GM19372 (cell line): ENCODE data around the gene CTBP2.

Experiments
- ATAC-seq: cut with Tn5 transposase; IDR thresholded peaks from one replicate; pipeline ENCODE4 v1.9.1; 2021; ENCODE audit warnings: mild to moderate bottlenecking, low read depth, moderate library complexity; ENCODE audit not compliant: unreplicated experiment

Gene CTBP2

GRCh38 chr10:125003901-125004467 lies 156.4 kb downstream of the CTBP2 start:
- ATAC-seq, result no peak

- no peak for ATAC-seq
Measured at GRCh38 chr10:125003146-125003900, 157.0 kb downstream of the CTBP2 start.

DNA sequence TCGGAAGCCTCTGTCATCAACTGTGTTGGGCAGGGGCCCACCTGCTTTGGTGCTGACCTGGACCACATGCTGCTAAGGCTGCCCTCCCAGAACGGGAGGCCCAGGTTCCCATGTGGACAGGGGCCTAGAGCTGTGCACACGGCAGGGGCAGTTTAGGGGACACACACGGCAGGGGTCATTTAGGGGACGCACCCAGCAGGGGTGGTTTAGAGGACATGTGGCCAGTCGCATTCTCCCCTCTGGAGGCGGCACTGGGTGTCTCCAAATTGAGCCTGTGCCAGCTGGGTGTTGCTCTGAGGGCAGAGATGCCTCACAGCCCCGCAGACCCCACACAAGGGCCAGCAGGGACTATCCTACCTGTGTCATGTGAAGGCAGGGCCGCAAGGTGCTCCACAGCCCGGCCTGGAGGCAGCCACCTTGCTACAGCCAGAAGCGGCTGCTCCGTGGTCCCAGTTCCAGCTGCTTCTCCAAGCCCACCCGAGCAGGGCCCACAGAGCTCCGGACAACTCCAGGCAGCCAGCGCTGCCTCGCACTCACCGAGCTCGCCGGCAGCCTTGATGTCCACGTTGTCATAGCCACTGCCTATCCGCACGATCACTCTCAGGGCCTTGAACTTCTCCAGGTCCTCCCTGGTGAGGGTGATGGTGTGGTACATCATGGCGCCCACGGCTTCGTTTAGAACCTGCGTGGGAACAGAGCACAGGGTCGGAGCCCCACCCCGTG lies 157.8 kb downstream of the CTBP2 start:
- ATAC-seq, result no peak

GRCh38 chr10:125002047-125002422 lies 158.3 kb downstream of the CTBP2 start:
- ATAC-seq, result no peak

DNA sequence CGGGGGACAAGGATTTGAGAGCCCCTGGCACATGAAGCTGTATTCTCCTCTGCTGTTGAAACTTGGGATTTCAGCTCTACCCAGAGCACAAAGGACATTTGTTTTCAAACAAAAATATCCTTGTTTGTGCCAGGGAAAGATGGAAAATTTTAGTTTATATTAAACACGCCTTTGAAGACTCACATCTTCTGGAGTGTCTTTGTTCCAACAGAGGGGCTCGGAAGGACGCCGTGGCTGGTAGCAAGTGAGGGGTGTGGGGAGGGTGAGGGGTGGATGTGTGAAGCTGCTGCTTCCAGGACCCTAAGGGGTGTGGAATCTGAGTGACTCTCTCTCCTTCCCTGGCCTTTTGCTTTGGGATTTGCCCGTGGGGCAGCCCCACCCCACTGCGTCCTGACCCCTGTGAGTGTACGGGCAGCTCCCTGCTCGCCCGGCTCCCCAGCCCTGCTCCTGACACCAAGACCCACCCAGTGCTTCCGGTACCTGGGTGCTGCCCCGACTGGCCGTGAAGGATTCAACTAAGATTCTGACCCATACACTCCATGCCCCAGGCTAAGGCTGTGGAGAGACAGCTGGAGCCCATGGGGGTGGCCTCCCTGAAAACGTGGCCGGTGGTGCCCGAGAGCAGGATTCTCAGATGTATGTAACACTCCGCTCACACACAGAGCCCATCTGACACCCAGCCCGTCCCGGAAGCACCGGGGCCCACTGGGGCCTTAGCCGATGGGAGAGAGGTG lies 158.9 kb downstream of the CTBP2 start:
- no peak for ATAC-seq

DNA sequence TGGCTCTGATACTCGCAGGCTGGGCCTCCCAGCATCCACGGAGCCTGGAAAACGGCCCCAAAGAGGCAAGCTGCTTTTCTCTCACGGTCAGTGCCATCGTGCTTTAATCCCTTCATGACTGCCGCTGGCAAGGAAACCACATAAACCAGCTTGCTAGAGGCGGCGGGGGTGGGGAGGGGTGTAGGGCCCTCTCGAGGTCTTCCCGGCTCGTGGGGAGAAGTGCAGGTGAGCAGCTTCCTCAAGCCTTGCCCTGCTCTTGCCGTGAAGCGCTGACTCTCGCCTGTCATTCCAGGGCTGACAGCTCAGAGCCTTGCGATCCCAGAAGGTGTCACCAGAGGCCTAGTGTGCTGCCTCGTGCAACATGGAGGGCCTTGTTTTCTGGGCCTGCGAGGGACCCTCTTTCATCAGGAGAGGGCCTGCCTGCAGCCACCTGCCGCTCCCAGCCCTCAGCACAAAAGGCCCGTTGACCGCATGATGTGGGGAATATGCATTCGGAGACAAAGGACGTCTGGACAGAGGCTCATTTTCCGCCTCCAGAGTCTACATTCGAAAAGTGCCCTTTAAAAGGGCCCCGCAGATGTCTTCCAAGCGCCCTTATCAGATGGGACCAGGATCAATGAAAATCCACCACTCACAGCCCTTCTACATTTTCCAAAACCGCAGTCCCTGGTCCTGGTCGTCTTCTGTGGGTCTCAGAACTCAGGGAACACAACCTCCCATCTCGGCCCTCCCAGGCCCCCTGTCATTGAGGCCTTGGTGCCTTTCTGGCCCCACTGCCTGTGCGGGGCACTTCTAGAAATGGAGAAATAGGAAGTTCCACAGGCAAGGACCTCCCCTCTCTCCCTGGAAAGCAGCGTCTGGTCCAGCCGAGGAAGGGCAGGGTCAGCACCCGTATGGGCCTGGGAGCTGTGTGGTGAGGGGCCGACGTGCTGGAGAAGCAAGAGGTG lies 159.7 kb downstream of the CTBP2 start:
- ATAC-seq, result no peak

- ATAC-seq, result no peak
Measured at GRCh38 chr10:124999433-125000365, 160.7 kb downstream of the CTBP2 start.

- ATAC-seq, result no peak
Measured at GRCh38 chr10:124998624-124999291, 161.6 kb downstream of the CTBP2 start.

DNA sequence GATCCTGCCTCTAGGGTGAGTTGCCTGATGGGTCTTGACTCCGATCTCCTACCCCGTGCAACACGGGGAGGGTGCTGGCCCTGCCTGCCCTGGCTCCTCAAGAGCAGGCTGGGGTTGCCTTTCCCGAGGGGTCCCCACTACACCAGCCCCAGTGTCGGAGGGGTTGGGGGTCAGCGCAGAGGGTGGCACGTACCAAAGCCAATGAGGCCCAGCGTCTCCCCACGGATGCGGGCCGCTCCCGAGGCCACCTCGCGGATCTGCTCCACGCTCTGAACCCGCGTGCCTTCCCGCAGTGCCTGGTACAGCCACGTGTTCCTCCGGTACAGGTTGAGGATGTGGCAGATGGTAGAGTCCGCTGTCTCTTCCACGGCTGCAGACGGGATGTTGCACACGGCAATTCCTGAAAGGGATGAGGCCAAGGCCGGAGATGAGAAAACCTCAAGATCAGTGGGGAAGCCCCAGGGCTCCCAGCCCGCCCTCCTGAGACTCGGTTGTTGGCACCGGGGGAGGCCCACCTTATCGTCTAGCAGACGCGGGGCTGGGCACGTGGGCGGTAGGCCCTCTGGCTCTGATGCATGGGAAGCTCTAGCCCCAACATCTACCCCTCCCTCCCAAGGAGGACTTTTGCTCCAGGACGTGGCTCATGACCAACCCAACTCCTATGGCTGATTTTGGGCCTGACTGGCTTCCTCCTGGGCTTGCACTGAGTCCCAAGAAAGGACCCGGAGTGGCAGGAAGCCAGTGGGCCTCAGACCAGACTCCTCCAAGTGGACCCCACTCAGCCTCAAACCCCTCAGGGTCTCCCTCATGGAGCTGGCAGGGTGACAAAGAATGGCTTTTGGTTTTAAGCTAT lies 162.4 kb downstream of the CTBP2 start:
- ATAC-seq, result no peak

DNA sequence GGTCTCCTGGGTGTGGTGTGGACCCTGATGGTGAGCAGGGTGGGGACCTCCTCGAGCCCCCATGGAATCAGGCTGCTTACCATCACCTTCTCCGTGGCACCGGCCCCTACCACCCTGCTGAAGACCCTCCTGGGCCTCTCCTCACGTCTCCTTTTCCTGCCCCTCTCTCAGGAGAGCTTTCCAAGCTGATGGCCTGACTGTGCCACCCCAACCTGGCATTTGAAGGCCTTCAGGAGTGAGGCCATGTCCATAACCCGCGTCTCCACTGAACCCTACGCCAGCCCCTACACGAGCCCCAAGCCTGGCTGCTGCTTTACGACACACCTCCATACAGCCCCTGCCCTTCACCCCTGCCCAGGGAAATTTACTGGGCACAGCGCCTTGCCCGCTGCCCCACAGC lies 163.1 kb downstream of the CTBP2 start:
- ATAC-seq, result no peak

GRCh38 chr10:124996854-124997215 lies 163.5 kb downstream of the CTBP2 start:
- no peak for ATAC-seq

- no peak for ATAC-seq
Measured at GRCh38 chr10:124996127-124996853, 164.1 kb downstream of the CTBP2 start.

GRCh38 chr10:124995605-124996004 lies 164.8 kb downstream of the CTBP2 start:
- no peak for ATAC-seq

GRCh38 chr10:124994573-124995473 lies 165.5 kb downstream of the CTBP2 start:
- ATAC-seq, result no peak

DNA sequence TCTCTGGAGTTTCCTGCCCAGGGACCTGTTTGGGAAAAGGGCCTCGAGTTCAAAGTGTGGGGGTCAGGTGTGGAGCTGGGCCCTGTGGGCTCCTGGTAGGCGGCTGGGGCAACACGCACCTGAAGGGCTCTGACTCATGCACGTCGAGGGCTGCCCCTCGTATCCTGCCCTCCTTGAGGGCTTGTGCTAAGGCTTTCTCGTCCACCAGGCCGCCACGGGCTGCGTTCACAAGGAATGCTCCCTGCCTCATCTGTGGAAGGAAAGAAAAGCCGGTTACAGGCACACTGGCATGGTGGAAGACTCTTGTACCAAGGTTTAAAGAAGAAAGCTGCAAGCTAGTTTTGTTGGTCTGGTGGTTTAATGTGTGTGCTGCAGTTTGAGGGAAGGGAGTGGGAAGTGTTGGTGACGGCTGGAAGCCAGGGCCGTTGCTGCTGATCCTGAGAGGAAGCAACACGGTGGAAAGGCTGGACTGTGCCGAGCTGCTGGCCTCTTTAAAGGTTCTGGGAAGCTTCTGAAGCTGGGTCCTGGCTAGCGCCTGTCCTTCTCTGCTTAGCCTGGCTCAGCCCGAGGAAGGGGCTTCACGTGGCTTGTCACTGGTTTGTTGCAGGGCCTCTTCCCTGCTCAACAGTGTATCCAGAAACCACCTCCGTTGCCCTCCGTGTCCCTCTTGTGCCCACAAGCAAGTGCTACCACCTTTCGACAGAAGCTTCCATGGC lies 166.5 kb downstream of the CTBP2 start:
- no peak for ATAC-seq
